Stimulated activated naive B cell treated with anti-CD40 and anti-IgM and Interleukin-4, amounts not matched to agents 10 μg/mL and 1 μg/mL and 100 μg/mL, for 72 hours (primary cell): ENCODE measurements around the gene PEX26.

Source experiments
- ATAC-seq, 2 donors: fragments of 150-1000 bp; cut with Tn5 transposase; replicated peaks; 2 replicates each; pipeline ENCODE4 v1.10.0; 2021; ENCODE audit warnings: moderate library complexity in 1 of 2
- DNase-seq: peaks from one replicate; pipeline ENCODE4 v3.0.0; 2021
- H3K27ac Mint-ChIP-seq: one replicate; pipeline ENCODE4 v1.8.0; 2022; ENCODE audit warnings: mild to moderate bottlenecking, mixed read lengths
- H3K27me3 Mint-ChIP-seq, 2 donors: one replicate each; pipeline ENCODE4 v1.8.0; 2022; ENCODE audit warnings: mixed read lengths in 2 of 2
- H3K36me3 Mint-ChIP-seq, 2 donors: one replicate each; pipeline ENCODE4 v1.8.0; 2022; ENCODE audit warnings: mixed read lengths in 2 of 2, mild to moderate bottlenecking in 1 of 2
- H3K4me1 Mint-ChIP-seq, 2 donors: one replicate each; pipeline ENCODE4 v1.8.0; 2022; ENCODE audit warnings: mixed read lengths in 2 of 2, mild to moderate bottlenecking in 1 of 2
- H3K4me3 Mint-ChIP-seq, 2 donors: one replicate each; pipeline ENCODE4 v1.8.0; 2022; ENCODE audit warnings: mild to moderate bottlenecking in 2 of 2, mixed read lengths in 2 of 2, moderate library complexity in 1 of 2
- H3K9me3 Mint-ChIP-seq, 2 donors: one replicate each; pipeline ENCODE4 v1.8.0; 2022; ENCODE audit warnings: mixed read lengths in 2 of 2, mild to moderate bottlenecking in 1 of 2

Gene PEX26

GRCh38 chr22:18146389-18146753, 68.6 kb downstream of the PEX26 start:
- Mint-ChIP-seq H3K27me3 (no peaks in the 10 kb centered on the region), H3K4me1 (peaks cover 3 to 23% of the 10 kb centered on the region in 2 donors), H3K4me3 (no peak overlapping the region), H3K9me3 (no peaks in the 10 kb centered on the region), H3K27ac (no peak overlapping the region), H3K36me3 (peaks cover under 1% of the 10 kb centered on the region in 2 donors)
- ATAC-seq (no peak), DNase-seq (no peak)

DNA sequence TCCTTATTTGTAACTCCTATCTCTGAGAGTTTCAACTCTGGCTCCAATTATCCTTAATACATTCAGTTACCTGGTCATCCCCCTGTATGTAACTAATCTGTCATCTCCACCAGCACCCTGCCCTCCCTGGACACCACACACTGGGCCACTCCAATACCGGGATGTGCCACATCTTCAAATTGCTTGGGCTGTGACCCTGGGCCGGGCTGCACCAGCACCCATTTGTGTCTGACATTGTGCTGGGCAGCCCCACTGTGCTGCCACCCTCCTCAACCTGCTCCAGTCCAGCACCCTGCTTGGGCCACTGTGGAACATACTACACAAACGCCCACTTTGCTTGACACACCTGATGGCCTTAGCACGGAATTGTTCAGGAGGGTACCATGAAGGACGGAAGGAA, 70.0 kb downstream of the PEX26 start:
- no peak for ATAC-seq

GRCh38 chr22:18148293-18148965, 70.6 kb downstream of the PEX26 start:
- no peak overlapping the region for H3K4me3 Mint-ChIP-seq
- no peaks in the 10 kb centered on the region for H3K9me3 Mint-ChIP-seq
- H3K36me3 Mint-ChIP-seq: no peaks in the 10 kb centered on the region
- H3K27me3 Mint-ChIP-seq: no peaks in the 10 kb centered on the region
- peaks cover 5 to 23% of the 10 kb centered on the region in 2 donors for H3K4me1 Mint-ChIP-seq
- H3K27ac Mint-ChIP-seq: no peak overlapping the region
- ATAC-seq (no peak), DNase-seq (no peak)

More for the DNA sequence above, 70.0 kb downstream of the PEX26 start:
- no peaks in the 10 kb centered on the region for H3K9me3 Mint-ChIP-seq
- no peaks in the 10 kb centered on the region for H3K27me3 Mint-ChIP-seq
- H3K27ac Mint-ChIP-seq: peak overlapping the region; percentile 53
- no peak for DNase-seq
- no peak overlapping the region for H3K4me3 Mint-ChIP-seq
- H3K36me3 Mint-ChIP-seq: no peaks in the 10 kb centered on the region
- peaks cover 5 to 23% of the 10 kb centered on the region in 2 donors for H3K4me1 Mint-ChIP-seq

GRCh38 chr22:18152519-18152918, 74.7 kb downstream of the PEX26 start:
- Mint-ChIP-seq H3K4me1 (peaks cover 5 to 23% of the 10 kb centered on the region in 2 donors), H3K9me3 (no peaks in the 10 kb centered on the region), H3K27me3 (no peaks in the 10 kb centered on the region), H3K27ac (no peak overlapping the region), H3K4me3 (peak overlapping the region in 1 of 2 donors; percentile 7), H3K36me3 (peaks cover 0 to 3% of the 10 kb centered on the region in 2 donors)
- ATAC-seq: no peak
- no peak for DNase-seq

DNA sequence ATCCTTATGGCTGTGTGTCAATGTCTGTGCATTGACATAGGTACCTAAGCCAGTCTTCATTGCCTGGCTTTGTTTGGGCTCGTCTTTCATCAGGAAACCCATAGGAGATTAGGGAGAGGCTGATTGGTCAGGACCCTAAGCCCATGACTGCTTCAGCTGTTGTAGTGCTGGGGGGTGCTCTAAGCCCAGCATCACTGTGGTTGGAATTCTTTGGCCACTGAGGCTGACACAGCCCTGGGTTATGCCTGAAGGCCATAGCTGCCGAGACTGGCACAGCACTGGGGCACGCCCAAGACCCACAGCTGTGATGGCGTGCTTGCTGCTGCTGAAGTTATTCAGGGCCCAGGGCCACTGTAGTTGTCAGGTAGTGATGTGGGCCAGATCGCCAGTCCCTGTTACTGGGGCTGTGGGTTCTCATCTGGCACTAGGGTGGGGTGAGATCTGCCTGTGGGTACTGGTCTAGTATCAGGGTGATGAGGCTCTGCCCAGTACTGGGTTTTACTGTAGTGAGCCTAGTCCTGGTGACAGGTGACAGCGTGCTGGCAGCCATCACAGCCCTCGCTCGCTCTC, 77.1 kb downstream of the PEX26 start:
- ATAC-seq: no peak
- no peak overlapping the region for H3K4me3 Mint-ChIP-seq
- H3K27ac Mint-ChIP-seq: no peak overlapping the region
- H3K4me1 Mint-ChIP-seq: peaks cover 2 to 9% of the 10 kb centered on the region in 2 donors
- DNase-seq: no peak
- H3K9me3 Mint-ChIP-seq: no peaks in the 10 kb centered on the region
- H3K27me3 Mint-ChIP-seq: no peaks in the 10 kb centered on the region
- H3K36me3 Mint-ChIP-seq: peaks cover 0 to 3% of the 10 kb centered on the region in 2 donors
